GM19351 (cell line): Measurements from ENCODE around the gene P2RY2.

Experiments
- ATAC-seq: cut with Tn5 transposase; IDR thresholded peaks from one replicate; pipeline ENCODE4 v1.9.1; 2021; ENCODE audit warnings: mild to moderate bottlenecking, moderate library complexity; ENCODE audit not compliant: unreplicated experiment

The P2RY2 gene

DNA sequence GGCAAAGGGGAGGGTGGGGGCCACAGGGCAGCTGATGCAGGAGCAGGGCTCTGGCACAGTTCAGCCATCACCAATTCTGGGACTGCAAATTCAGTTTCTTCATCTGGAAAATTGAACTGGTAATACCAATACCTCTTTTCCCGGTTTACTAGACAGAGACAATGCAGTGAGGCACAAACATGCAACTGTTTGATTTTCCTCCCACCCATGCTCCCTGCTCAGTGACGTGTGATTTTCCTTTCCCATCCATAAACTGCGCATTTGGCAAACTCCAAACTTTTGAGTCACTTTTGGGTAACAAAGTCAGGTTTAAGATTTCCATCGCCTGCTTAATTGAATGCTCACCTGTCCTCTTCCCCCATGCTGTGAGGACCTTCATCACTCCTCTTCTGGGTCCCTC, 23.2 kb downstream of the P2RY2 start:
- no peak for ATAC-seq

DNA sequence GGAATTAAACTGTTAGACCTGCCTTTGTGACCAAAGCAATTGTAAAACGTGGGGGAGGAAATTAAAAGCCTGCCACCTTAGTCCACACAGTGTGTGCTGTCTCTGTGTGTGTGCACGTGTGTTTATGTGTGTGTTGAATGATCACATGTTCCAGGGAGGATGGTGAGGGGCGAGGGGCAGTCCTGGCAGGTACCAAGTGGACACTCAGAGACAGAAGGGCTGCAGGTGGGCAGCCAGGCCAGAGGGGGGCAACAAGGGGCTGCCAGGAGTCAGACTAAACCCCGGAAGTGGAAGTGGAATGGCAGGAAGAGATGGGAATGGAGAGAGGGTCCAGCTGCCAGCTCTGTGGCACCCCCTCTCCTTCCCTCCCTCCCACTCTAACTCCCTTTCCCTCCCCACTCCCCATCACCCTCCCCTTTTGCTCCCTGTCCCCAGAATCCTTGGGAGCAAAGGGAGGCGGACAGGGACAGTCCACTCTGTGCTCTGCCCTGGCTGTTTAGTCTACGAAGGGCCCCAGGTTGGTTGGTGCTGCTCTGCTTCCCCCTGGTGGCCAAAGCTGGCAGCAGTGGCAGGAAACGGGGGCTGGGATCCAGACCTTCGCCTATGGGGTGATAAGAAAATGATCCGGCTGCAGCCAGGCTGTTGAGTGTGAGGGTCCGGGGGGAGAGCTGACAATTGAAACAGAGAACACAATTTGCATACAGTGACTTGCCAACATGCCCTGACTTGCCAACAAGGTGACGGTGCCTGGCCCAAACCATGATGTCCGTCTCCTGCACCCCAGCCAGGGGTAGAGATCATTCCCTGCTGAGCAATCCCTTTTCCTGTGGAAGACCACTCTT, 24.4 kb downstream of the P2RY2 start:
- peak; percentile 59 for ATAC-seq

DNA sequence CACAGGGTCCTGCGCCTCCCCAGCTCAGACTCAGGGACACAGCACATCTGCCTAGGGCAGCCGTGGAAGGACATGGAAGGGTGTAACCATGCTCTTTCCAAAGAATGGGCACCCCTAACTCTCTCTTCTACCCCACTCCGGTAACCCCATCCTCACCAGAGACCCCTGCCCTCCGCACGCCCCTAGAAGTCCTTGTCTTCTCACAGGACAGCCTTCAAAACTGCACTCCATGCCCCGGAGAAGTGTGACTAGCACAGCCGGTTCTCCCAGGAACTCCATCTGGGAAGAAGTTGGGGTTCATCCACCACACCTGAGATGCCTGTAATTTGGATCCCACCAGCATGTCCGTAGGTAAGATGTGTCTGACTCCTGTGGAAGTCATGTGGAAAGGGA, 25.0 kb downstream of the P2RY2 start:
- no peak for ATAC-seq

DNA sequence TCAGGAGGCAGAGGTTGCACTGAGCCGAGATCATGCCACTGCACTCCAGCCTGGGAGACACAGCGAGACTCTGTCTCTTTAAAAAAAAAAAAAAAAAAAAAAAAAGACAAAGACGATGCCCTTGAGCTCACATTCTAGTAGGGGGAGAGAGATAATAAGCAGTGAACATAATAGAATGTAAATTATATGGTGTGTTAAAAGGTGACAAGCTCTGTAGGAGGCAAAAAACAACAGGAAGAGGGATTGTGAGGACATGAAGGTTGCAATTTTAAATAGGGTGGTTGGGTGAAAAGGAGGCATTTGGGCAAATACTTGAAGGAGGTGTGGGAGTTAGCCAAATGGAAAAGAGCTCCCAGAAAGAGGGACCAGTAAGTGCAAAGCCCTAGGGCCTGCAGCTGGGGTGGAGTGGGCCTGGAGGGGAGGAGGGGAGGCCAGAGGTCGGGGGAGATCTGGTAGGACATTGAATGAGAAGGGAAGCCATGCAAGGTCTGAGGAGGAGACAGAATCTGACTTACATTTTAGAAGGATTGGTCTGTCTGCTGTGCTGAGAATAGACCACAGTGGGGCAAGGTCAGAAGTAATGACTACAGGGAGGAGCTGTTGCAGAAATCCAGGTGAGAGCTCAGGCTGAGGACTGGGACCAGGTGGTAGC, 26.6 kb downstream of the P2RY2 start:
- no peak for ATAC-seq

DNA sequence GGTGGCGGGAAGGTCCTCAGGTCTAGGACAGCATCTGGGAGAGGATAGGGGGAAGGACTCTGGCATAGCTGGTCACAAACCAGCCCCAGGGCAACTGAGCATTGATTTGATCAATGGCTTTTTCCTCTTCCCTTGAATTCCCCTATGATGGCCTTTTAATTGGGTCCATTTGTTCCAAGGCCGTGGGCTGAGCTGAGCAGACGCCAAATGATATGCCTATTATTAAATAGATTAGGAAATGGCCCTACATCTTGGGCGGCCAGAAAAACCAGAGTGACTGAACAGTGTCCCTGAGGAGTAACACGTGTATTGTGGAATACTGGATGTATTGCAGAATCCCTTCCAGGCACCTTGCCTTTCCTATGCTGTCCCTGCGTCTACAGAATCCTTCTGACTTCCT, 27.4 kb downstream of the P2RY2 start:
- no peak for ATAC-seq

DNA sequence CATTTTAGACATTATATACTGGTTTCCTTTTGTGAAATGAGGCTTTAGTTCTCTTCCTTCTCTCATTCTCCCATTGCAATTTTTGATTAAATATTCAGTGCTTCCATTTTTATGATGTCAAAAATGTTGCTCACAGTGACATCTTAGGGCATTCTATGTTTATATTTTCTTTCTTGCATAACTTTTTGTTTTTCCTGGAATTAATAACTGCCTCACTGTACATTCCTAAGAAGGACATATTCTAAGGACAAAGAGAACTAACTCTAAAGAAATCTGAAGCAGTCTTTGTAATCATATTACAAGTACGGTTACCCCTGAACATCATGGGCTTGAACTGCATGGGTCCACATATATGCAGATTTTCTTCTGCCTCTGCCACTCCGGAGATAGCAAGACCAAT, 28.2 kb downstream of the P2RY2 start:
- ATAC-seq: no peak

DNA sequence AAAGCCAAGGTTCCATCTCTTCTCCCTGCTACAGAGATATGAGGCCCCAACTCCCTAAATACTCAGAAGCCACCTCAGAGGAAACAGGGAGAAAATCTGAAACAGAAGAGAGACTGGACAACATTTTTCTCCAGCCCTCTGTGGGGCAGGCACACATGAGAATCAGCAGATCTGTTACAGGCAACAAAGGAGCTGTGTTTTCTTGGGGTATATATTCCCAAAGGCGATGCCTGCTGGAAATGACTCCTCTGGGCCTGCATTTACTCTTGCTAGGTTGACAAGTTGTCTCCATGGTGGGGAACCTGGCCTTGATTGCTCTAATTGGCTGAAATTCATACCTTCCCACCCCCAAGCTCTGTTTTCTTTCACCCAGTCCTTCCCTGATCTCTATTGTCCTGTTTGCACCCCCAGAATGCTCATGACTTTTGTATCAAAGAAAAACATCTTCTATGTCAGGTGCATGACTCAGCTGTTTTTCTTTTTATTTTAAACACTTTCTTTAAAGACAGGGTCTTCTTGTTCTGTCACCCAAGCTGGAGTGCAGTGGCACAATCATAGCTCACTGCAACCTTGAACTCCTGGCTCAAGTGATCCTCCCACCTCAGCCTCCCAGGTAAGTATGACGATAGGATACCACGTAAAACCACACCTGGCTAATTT, 30.6 kb downstream of the P2RY2 start:
- ATAC-seq: no peak

DNA sequence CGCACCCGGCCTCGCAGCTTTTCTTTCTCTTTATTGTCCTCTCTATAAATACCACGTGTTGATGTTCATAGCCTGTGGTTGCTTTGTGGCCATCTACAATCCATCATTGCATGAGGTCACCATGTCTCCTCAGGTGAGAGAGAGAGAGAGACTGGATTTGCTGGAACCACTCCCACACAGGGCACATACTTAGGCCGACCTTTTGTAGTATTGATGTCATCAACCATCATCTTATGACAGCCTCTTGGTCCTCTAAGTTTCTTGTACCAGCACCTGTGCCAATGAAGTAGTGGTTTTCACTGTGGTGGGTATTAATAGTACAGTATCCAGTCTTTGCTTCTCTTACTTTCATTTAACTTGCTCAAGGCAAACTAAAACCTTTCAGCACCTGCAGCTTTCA, 31.2 kb downstream of the P2RY2 start:
- ATAC-seq: no peak

DNA sequence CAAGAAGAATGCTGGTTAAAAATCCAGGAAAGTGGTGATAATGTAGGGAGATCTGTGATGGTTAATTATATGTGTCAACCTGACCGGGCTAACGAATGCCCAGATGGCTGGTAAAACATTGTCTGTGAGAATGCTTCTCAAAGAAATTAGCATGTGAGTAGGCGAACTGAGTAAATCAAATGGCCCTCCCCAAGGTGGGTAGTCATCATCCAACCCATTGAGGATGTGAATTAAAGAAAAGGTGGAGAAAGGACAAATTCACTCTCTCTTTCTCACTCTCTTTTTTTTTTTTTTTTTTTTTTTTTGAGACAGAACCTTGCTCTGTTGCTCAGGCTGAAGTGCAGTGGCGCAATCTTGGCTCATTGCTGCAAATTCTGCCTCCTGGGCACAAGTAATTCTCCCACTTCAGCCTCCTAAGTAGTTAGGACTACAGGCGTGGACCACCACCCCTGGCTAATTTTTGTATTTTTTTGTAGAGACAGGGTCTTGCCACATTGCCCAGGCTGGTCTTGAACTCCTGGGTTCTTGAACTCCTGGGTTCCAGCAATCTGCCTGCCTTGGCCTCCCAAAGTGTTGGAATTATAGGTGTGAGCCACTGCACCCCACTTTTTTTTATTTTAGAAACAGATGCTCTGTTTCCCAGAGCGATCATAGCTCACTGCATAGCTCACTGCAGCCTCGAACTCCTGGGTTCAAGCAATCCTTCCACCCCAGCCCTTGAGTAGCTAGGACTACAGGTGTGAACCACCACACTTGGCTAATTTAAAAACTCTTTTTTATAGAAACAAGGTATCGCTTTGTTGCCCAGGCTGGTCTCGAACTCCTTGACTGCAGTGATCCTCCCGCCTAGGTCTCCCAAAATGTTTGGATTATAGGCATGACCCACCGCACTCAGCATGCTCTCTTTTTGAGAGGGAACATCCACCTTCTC, 32.0 kb downstream of the P2RY2 start:
- no peak for ATAC-seq

DNA sequence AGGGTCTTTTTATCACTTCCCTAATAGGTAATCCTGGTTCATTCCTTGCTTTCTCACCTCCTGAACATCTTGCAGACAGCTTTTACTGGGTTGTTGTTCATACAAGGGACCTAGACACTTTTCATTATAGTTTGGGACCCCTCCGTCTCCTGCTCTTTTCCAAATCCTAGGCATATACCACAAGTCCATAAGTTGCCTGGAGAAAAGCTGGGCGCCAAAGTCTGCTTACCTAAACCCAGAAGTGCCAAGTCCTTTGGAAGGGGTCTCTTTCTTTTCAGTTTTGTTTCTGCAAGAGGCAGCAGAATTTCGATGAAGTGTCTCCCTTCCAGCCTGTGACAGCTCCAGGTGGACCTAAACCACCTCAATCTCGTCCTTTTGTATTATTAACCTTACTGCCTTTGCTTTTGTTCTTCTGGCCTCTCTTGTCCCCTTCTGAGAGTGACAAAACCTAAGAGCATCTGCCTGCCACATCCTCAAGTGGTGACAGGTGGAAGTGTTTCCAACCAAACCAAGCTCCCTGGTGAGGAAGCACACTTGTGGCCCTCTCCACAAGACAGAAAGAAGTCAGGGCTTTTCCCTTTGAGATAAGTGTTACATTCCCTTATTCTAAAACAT, 34.6 kb downstream of the P2RY2 start:
- no peak for ATAC-seq

DNA sequence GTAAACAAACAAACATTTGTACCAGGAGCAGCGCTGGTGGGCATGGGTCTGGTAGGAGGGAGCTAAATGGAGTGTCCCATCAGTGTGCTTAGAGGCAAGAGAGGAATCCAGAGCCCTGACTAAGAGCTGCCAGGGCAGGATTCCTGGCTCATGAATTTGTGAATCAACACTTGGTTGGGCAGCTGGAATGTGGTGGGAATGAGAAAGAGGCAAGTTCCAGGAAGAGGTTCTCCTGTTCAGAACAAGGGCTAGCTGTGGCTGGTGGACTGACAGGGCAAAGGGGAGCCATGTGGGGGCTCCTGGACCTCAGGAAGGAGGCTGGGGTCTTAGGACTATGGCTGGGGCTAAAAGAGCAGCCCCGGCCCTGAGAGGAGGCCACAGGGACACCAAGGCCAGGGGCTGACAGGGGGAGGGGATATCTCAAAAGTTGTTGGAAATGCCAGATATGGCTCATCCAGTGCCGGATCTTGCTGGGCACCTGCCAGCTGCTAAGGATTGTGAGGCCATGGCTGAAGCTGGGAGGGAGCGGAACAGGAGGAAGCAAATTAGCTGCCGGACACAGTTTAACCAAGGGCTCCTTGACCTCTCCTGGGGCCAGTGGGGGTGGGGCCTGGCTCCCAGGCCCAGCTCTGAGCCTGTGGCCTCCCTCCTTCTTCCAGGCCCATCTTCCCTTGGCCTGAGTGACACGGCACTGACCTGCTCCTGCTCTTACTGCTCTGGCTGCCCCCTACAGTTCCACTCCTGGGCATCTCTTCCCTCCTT, 39.4 kb downstream of the P2RY2 start:
- no peak for ATAC-seq

DNA sequence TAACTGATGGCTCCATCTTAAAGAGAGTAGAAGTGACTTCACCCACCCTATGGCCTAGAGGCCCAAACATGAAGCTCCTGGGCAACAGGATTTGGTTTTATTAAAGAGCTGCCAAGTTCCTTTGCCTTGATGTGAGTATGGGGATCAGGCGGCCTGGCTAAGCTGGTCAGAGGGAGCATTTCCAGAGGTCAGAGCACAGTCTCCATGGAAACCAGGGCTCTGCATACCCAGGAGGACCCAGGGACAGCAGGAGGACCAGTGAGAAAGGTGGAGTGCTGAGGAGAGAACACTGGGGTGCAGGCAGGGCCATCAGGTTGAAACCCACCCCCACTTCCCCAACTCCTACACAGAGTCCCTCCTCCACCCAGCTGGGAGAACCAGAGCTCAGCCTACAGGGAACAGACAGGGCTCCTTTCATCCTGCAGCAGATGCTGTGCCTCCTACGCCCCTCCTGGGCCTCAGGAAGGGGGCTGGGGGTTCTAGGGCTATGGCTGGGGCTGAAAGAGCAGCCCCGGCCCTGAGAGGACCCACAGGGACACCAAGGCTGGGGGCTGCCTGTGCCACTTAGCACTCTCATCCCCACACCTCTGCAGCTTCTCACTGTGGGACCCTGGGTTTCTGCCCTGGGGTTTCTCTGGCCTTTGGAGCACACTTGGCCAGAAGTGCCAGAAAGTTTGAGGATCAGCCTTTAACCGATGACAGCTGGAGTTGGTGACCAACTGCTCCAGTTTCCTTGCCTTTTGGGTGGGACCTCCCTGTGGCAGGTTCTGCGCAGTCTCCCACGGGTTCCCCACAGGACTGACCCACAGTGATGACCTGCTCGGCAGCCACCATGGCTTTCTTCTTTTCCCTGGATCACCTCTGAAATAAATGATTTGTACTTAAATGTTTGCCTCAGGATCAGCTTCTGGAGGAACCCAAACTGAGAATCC, 40.3 kb downstream of the P2RY2 start:
- no peak for ATAC-seq

DNA sequence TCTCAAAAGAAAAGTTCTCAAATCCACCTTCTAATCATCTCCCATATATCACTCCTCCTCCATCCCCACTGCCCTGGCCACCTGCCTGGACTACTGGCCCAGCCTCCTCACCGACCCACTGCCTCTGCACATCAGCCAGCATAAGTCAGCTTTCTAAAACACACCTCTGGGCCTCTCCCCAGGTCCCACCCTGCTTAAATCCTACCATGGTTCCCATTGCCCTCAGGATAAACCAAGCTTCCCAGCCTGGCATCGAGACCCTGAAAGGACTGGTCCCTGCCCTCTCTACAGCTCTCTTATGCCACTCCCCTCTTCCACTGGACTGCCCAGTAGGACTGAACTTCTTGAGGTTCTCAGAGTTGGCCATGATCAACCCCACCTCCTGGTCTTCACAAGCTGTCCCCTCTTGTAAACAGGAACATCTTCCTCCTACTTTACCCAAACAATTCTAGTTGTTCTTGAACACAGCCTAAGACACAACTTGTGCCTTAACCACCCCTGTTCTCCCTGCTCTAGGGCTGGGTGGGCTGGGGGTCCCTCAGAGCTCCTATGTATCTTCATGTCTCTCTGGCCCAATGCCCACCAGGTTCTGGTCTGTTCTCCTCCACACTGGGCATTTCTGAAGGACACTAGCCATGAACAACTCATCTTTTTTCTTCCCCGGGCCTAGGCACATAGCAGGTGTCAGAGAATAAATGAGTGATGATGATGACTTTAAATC, 41.5 kb downstream of the P2RY2 start:
- no peak for ATAC-seq

DNA sequence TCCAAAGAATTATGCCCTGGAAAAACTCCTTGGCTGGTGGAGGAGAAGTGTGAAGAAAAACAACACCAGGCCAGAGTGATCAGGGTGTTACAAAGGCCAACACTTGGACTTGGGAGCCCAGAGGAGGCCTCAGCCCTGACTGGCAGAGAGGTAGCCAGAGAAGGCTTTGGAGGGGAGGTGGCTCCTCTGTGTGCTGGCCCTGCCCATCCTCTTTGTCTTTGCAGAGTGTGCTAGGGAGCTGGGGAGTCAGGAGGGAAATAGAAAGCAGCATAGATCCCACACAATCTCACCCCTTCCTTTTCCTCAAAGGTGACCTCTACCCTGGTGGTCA, 42.0 kb downstream of the P2RY2 start:
- no peak for ATAC-seq

DNA sequence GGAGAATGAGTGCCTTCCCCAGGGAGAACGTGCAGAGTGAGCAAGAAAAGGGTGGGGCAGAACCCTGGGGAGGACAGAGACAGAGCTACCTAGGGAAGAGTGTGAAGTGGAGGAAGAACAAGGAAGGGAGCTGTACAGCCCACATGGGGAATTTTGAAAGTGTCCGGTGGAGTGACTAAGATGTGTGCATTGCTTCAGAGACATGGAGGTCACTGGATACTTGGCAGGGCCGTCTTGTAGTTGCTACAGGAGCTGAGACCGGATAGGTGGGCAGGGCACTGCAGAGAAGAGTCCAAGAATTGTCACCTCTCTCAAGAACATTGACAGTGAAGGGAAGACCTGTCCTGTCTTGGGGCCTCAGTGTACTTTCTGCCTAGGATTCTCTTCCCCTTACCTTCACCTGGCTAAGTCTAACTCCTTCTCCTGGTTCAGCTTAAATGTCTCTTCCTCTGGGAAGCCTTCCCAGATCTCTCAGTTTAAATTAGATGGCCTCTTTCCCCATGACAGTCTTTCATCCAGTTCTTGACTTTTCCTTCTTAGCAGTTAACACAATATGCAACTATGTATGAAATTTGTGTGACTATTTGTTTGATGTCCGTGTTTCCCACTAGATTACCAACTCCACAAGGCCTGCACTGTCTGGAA, 44.9 kb downstream of the P2RY2 start:
- ATAC-seq: no peak

DNA sequence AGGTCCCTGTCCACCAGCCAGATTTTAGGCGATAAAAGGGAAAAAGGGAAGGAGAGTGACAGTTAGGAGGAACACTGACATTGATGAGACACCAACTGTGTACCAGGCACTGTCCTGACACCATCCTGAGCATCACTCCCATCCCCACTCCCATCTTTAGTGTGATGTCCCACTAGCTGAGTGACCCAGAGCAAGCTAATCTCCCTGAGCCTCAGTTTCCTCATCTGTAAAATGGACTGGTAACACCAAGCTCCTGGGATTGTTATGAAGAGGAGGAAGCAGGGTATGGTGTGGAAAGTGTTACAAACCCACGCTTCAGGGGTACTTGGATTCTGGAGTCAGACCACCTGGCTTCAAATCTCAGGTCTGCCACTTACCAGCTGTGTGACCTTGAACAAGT, 45.6 kb downstream of the P2RY2 start:
- no peak for ATAC-seq

DNA sequence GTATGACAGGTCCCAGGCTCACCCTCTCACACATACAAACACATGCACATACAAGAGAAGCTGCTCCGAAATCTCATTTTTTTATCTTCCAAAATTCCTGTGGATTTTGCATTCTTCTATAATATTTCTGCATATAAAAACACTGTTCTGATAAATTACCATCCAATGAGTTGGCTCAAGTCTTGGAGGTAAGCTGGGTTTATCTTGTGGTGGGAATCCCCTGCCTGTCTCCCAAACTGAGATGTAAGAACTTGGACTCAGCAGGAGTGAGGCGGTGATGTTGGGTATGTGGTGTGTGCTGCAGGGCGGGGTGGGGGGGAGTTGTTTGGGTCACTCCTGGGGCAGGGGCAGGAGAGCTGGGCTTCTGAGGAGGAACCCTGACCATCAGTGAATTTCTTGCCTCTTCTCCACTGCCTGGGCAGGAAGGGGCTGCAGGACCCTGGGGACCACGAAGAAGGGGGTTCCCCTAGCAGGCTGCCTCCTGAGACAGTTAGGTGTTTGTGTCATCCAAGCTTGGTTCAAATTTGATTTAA, 47.3 kb downstream of the P2RY2 start:
- ATAC-seq: no peak
